ENCODE data around the gene TCEAL6.

The TCEAL6 gene

DNA sequence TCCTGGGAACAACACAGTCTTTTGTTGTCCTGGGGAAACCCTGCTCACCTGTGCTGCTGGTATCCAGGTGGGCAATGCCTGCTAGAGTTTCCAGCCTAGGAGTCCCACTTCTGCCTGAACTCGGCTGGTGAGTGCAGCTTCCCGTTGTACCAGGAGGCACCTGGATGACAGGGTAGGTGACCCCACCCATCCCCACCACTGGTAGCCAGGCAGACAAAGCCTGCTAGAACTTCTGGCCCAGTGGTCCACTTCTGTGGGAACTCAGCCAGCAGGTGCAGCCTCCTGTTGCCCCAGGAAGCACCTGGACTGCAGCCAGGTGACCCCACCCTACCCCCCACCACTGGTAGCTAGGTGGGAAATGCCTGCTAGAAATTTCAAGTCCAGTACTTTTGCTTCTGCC lies 26.5 kb downstream of the TCEAL6 start:
- no peak for TF ChIP-seq POLR2AphosphoS5 (IDR thresholded peaks at IDR 0.05; ENCODE audit: low read depth, low read length)
- TF ChIP-seq POLR2A (IDR thresholded peaks at IDR 0.05; ENCODE audit: low read depth, low read length), result no peak
- TF ChIP-seq POU2F2 (IDR thresholded peaks at IDR 0.05; ENCODE audit: low read depth, low read length), result no peak
- TF ChIP-seq PAX5 (IDR thresholded peaks at IDR 0.05; ENCODE audit: insufficient read depth, low read length, severe bottlenecking), result no peak
- TF ChIP-seq SPI1 (IDR thresholded peaks at IDR 0.05; ENCODE audit: low read depth, low read length), result no peak
- TF ChIP-seq TAF1 (IDR thresholded peaks at IDR 0.05; ENCODE audit: low read depth, low read length), result no peak
- no peak for FAIRE-seq
- no peak for DNase-seq (ENCODE audit: insufficient read length, low spot score)

DNA sequence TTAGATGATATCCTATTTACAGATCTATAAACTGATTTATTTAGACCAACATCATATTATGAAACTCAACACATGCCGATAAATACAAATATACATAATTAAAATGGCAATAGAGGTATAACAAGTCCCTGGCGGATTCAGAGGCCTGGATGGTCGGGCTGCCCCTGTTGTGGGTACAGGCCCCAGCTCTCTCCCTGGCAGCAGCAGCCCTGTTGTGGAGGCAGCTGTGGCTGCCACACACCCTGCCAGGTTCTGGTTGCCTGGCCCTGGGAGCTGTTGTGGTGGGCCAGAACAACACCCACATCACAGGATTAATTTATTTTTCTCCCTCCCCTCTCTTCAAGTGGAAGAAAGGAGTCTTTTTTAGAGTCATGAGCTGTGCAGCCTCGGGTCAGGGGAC lies 28.9 kb downstream of the TCEAL6 start:
- DNase-seq (ENCODE audit: insufficient read length, low spot score), result no peak
- TF ChIP-seq POLR2A (IDR thresholded peaks at IDR 0.05; ENCODE audit: low read depth, low read length) (no peak), TAF1 (IDR thresholded peaks at IDR 0.05; ENCODE audit: low read depth, low read length) (no peak), SPI1 (IDR thresholded peaks at IDR 0.05; ENCODE audit: low read depth, low read length) (no peak), PAX5 (IDR thresholded peaks at IDR 0.05; ENCODE audit: insufficient read depth, low read length, severe bottlenecking) (no peak)
- FAIRE-seq, result no peak

Data from GM12891 (cell line).